Gastrocnemius medialis (tissue), 4 donors: Measurements from ENCODE around the gene CTNNBL1. TPM values are rescaled to one million over a fixed set of nuclear protein-coding genes. Genes with fewer than 3 reads are reported as not detected.
"Not testable (repeated sequence)": the region's sequence is repeated elsewhere in the genome, so short reads cannot be mapped to it uniquely, and the experiment has no call there.

Source experiments
- ATAC-seq, 2 donors: fragments of 150-250 bp; one replicate each; pipeline ENCODE4 v1.9.1; 2016
- DNase-seq, 2 donors: peaks; one replicate each; pipeline ENCODE4 v3.0.0-alpha.2; 2019
- H3K27ac ChIP-seq, 4 donors: fragments of 200-600 bp; sonication (generic); 1 replicate in 1 of 4; 2 replicates in 3 of 4; pipeline ENCODE4 v1.5.1; 2016 to 2018; ENCODE audit warnings: mild to moderate bottlenecking in 2 of 4, moderate library complexity in 1 of 4
- H3K27me3 ChIP-seq, 3 donors: fragments of 200-600 bp; sonication (generic) in 2 of 3; 1 replicate in 1 of 3; 2 replicates in 2 of 3; pipeline versions ENCODE4 v1.5.1 to v1.6.0; 2016 to 2019; ENCODE audit warnings: mild to moderate bottlenecking in 1 of 3, moderate library complexity in 1 of 3
- H3K36me3 ChIP-seq, 2 donors: fragments of 200-600 bp; sonication (generic) in 1 of 2; one replicate each; pipeline ENCODE4 v1.5.1; 2017 to 2018
- H3K4me1 ChIP-seq, 2 donors: fragments of 200-600 bp; sonication (generic) in 1 of 2; one replicate each; pipeline ENCODE4 v1.5.1; 2016 to 2017; ENCODE audit warnings: mild to moderate bottlenecking in 2 of 2
- H3K4me3 ChIP-seq, 4 donors: fragments of 200-600 bp; sonication (generic) in 3 of 4; 1 replicate in 1 of 4; 2 replicates in 3 of 4; pipeline ENCODE4 v1.5.1; 2016 to 2019; ENCODE audit warnings: mild to moderate bottlenecking in 2 of 4
- H3K9me3 ChIP-seq, 3 donors: fragments of 200-600 bp; sonication (generic) in 2 of 3; 1 replicate in 1 of 3; 2 replicates in 2 of 3; pipeline ENCODE4 v1.5.1; 2016 to 2019
- POLR2A ChIP-seq, 2 donors: fragments of 450-650 bp; IDR thresholded peaks; one replicate each; pipeline ENCODE4 v1.6.1; 2017; ENCODE audit warnings: antibody characterized with exemption in 2 of 2, mild to moderate bottlenecking in 2 of 2, moderate library complexity in 2 of 2
- in situ Hi-C, 4 donors: fragments of 200-750 bp; cut with MboI; loops; one replicate each; pipeline versions ENCODE4 v1.15.0 to v1.8.0; 2017; ENCODE audit warnings: low sequenced_read_pairs in 4 of 4
- intact Hi-C: fragments of 100-400 bp; cut with DNase I; formaldehyde crosslinking; loops from one replicate; pipeline ENCODE4 v1.15.1; 2023; ENCODE audit warnings: low total_unique reads
- total RNA-seq, 4 donors: library from RNA; depleted of rRNA; stranded (reverse); fragments of >200 nt; gene quantifications; one replicate each; pipeline versions ENCODE4 v1.1.0 to v1.2.3, GENCODE V29; 2016
- TF ChIP-seq, protein P1 (sequence below), 5 experiments: fragments of 450-650 bp in 3 of 5; fragments of 200-600 bp in 2 of 5; sonication (generic) in 2 of 5; IDR thresholded peaks in 4 of 5; conservative IDR thresholded peaks in 1 of 5; 1 replicate in 4 of 5; 2 replicates in 1 of 5; pipeline ENCODE4 v1.5.1; 2016 to 2019; ENCODE audit warnings: antibody characterized with exemption in 5 of 5, mild to moderate bottlenecking in 3 of 5, moderate library complexity in 3 of 5

Gene CTNNBL1
- total RNA-seq, 4 donors from 2014 or later: 23.1 to 35.4 (median 30.3) TPM

DNA sequence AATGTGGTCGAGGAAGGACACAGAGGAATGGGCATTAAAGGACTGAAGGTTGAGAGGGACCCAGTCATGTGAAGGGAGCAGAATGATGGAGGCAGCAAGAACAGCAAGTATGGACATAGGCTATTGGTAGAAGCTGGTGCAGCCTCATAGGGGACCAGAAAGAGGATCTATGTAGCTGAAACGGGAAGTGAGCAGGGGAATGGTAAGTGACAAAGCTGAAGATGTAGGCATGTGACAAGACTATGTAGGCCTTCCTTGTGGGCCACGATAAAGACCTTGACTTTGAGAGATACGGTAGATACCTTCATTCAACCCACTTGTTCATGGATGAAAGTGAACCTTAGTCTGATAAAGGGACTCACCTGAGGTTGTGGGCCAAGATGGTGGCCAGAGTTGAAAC lies 3.5 kb downstream of the CTNNBL1 start:
- Histone ChIP-seq H3K4me3 (no peak overlapping the region), H3K27me3 (no peaks in the 10 kb centered on the region), H3K27ac (no peak overlapping the region), H3K9me3 (no peaks in the 10 kb centered on the region), H3K4me1 (peaks cover 12 to 25% of the 10 kb centered on the region in 2 donors), H3K36me3 (no peaks in the 10 kb centered on the region)
- intact Hi-C loops (no loop called here), in situ Hi-C loops (no loop called here)
- DNase-seq: no peak
- TF ChIP-seq POLR2A (IDR thresholded peaks at IDR 0.05): no peak
- TF ChIP-seq, protein P1, sequence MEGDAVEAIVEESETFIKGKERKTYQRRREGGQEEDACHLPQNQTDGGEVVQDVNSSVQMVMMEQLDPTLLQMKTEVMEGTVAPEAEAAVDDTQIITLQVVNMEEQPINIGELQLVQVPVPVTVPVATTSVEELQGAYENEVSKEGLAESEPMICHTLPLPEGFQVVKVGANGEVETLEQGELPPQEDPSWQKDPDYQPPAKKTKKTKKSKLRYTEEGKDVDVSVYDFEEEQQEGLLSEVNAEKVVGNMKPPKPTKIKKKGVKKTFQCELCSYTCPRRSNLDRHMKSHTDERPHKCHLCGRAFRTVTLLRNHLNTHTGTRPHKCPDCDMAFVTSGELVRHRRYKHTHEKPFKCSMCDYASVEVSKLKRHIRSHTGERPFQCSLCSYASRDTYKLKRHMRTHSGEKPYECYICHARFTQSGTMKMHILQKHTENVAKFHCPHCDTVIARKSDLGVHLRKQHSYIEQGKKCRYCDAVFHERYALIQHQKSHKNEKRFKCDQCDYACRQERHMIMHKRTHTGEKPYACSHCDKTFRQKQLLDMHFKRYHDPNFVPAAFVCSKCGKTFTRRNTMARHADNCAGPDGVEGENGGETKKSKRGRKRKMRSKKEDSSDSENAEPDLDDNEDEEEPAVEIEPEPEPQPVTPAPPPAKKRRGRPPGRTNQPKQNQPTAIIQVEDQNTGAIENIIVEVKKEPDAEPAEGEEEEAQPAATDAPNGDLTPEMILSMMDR (IDR thresholded peaks at IDR 0.05 in 4 of 5, conservative IDR thresholded peaks at IDR 0.05 in 1 of 5): no peak
- no peak for ATAC-seq

DNA sequence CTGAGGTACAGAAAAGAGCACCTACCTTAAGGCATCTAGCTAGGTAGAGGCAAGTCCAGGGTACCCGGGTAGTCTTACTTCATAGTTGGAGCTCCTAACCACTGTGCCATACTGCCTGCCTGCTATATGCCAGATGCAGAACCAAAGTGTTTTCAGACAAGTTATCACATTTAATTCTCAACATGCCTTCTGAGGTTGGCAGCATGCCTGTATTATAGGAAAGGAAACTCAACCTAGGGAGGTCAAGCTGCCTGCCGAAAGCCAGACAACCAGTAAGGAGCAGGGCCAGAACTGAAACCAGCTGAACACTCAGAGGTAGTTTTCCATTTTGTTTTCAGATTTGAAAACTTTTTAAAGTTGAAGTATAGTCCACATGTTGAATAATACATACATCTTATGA lies 5.4 kb downstream of the CTNNBL1 start:
- no peak overlapping the region for H3K27ac ChIP-seq
- DNase-seq (no peak), ATAC-seq (no peak)
- H3K9me3 ChIP-seq: no peaks in the 10 kb centered on the region
- no peaks in the 10 kb centered on the region for H3K27me3 ChIP-seq
- in situ Hi-C loops (no loop called here), intact Hi-C loops (no loop called here)
- peaks cover 12 to 25% of the 10 kb centered on the region in 2 donors for H3K4me1 ChIP-seq
- H3K36me3 ChIP-seq: no peaks in the 10 kb centered on the region
- H3K4me3 ChIP-seq: no peak overlapping the region
- TF ChIP-seq POLR2A (IDR thresholded peaks at IDR 0.05): no peak
- TF ChIP-seq, protein P1 (IDR thresholded peaks at IDR 0.05 in 4 of 5, conservative IDR thresholded peaks at IDR 0.05 in 1 of 5): no peak

GRCh38 chr20:37700301-37700700 lies 6.5 kb downstream of the CTNNBL1 start:
- DNase-seq (no peak), ATAC-seq (no peak)
- TF ChIP-seq POLR2A (IDR thresholded peaks at IDR 0.05): no peak
- TF ChIP-seq, protein P1 (IDR thresholded peaks at IDR 0.05 in 4 of 5, conservative IDR thresholded peaks at IDR 0.05 in 1 of 5): no peak
- H3K36me3 ChIP-seq: no peaks in the 10 kb centered on the region
- H3K4me3 ChIP-seq: no peak overlapping the region
- peaks cover 4 to 16% of the 10 kb centered on the region in 2 donors for H3K4me1 ChIP-seq
- in situ Hi-C loops (no loop called here), intact Hi-C loops (no loop called here)
- H3K27ac ChIP-seq: no peak overlapping the region
- no peaks in the 10 kb centered on the region for H3K9me3 ChIP-seq
- H3K27me3 ChIP-seq: no peaks in the 10 kb centered on the region

DNA sequence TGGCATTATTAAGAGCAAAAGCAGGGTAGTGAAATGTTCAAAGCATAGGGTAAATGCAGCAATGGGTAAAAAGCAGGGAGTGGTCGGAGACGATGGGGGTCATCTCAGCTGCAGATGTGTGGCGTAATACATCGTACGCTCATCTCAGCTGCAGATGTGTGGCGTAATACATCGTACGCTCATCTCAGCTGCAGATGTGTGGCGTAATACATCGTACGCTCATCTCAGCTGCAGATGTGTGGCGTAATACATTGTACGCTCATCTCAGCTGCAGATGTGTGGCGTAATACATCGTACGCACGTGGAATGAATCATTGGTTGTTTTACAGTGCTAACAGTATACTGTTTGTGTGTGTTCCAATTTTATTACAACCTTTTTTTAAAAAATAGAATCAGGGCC lies 7.8 kb downstream of the CTNNBL1 start:
- H3K27ac ChIP-seq, H3K4me1 ChIP-seq, ATAC-seq, H3K9me3 ChIP-seq, H3K27me3 ChIP-seq, DNase-seq, intact Hi-C loops, H3K36me3 ChIP-seq, H3K4me3 ChIP-seq, in situ Hi-C loops: not testable (repeated sequence)

DNA sequence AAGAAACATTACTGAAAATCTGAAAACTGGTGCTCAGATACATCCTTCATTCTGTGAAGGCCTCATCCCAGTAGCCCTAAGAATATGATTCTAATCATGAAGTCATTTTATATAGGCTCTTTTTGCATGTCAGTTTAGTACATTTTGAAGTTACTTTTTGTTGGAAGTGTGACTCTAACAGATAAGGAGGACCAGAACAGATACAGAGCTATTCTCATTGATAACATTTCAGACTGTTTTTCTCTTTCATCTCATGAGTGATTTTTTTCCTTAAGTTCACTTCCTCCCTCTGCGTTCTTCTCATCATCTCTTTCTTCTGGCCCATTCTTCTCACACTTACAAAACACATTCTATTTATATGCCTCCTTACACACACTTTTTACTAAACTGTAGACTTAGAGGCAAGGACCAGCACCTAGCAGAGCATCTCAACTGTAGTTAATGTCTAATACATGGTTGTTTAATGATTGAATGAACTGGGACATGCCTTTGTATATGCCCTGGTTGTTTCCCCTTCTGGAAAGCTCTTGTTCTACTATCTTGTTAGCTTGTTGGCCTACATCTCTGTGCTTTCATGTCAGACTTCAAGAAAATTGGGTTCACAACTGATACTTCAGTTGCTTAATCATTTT lies 8.7 kb downstream of the CTNNBL1 start:
- H3K4me3 ChIP-seq: no peak overlapping the region
- intact Hi-C loops (no loop called here), in situ Hi-C loops (no loop called here)
- H3K27ac ChIP-seq: no peak overlapping the region
- H3K27me3 ChIP-seq: no peaks in the 10 kb centered on the region
- no peaks in the 10 kb centered on the region for H3K36me3 ChIP-seq
- DNase-seq: no peak
- no peaks in the 10 kb centered on the region for H3K9me3 ChIP-seq
- no peak for ATAC-seq
- TF ChIP-seq POLR2A (IDR thresholded peaks at IDR 0.05): no peak
- TF ChIP-seq, protein P1 (IDR thresholded peaks at IDR 0.05 in 4 of 5, conservative IDR thresholded peaks at IDR 0.05 in 1 of 5): no peak
- H3K4me1 ChIP-seq: peaks cover 0 to 8% of the 10 kb centered on the region in 2 donors
